Measurements from ENCODE around the gene SLC35F1. TPM values are rescaled to one million over a fixed set of nuclear protein-coding genes. Genes with fewer than 3 reads are reported as not detected.
A peak's percentile ranks its signal among the peaks of the same experiment; 100 is the strongest.
"Not testable (repeated sequence)": the region's sequence is repeated elsewhere in the genome, so short reads cannot be mapped to it uniquely, and the experiment has no call there.

SLC35F1 gene
- total RNA-seq, 1 donor from 2014 or later: not detected

- no peak for TF ChIP-seq CTCF (IDR thresholded peaks at IDR 0.05)
- Mint-ChIP-seq H3K4me3 (ENCODE audit: unreplicated experiment) (no peak overlapping the region), H3K36me3 (ENCODE audit: unreplicated experiment) (no peaks in the 10 kb centered on the region), H3K27ac (ENCODE audit: unreplicated experiment) (no peak overlapping the region), H3K9me3 (ENCODE audit: unreplicated experiment) (peaks cover 8% of the 10 kb centered on the region), H3K4me1 (ENCODE audit: unreplicated experiment) (no peaks in the 10 kb centered on the region), H3K27me3 (ENCODE audit: unreplicated experiment) (no peaks in the 10 kb centered on the region)
- no peak for DNase-seq (ENCODE audit: extremely low spot score, unreplicated experiment)
Measured at GRCh38 chr6:117961301-117961700, 54.2 kb downstream of the SLC35F1 start.

DNA sequence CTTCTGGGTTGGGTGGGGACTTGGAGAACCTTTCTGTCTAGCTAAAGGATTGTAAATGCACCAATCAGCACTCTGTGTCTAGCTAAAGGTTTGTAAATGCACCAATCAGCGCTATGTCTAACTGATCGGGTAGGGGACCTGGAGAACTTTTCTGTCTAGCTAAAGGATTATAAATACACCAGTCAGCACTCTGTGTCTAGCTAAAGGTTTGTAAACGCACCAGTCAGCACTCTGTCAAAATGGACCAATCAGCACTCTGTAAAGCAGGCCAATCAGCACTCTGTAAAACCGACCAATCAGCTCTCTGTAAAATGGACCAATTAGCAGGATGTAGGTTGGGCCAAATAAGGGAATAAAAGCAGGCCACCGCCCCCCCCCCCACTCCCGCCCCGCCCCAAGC lies 58.7 kb downstream of the SLC35F1 start:
- not testable (repeated sequence) for H3K4me3 Mint-ChIP-seq (ENCODE audit: unreplicated experiment); H3K4me1 Mint-ChIP-seq (ENCODE audit: unreplicated experiment); H3K36me3 Mint-ChIP-seq (ENCODE audit: unreplicated experiment); DNase-seq (ENCODE audit: extremely low spot score, unreplicated experiment); H3K27me3 Mint-ChIP-seq (ENCODE audit: unreplicated experiment); H3K27ac Mint-ChIP-seq (ENCODE audit: unreplicated experiment)
- peaks cover 14% of the 10 kb centered on the region for H3K9me3 Mint-ChIP-seq (ENCODE audit: unreplicated experiment)

DNA sequence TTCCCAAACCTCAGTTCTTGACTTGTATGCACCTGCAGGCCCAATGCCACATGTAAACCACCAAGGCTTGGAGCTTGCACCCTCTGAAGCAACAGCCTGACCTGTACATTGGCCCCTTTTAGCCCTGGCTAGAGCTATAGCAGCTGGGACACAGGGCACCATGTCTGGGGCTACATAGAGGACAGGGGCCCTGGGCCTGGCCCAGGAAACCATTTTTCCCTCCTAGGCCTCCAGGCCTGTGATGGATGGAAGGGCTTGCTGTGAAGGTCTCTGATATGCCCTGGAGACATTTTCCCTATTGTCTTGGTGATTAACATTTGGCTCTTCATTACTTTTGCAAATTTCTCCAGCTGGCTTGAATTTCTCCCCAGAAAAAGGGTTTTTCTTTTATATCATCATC lies 64.6 kb downstream of the SLC35F1 start:
- Mint-ChIP-seq H3K4me3 (ENCODE audit: unreplicated experiment) (no peak overlapping the region), H3K27me3 (ENCODE audit: unreplicated experiment) (no peaks in the 10 kb centered on the region), H3K27ac (ENCODE audit: unreplicated experiment) (no peak overlapping the region), H3K4me1 (ENCODE audit: unreplicated experiment) (no peaks in the 10 kb centered on the region), H3K36me3 (ENCODE audit: unreplicated experiment) (no peaks in the 10 kb centered on the region), H3K9me3 (ENCODE audit: unreplicated experiment) (peaks cover 6% of the 10 kb centered on the region)
- DNase-seq (ENCODE audit: extremely low spot score, unreplicated experiment): no peak
- TF ChIP-seq CTCF (IDR thresholded peaks at IDR 0.05): no peak

DNA sequence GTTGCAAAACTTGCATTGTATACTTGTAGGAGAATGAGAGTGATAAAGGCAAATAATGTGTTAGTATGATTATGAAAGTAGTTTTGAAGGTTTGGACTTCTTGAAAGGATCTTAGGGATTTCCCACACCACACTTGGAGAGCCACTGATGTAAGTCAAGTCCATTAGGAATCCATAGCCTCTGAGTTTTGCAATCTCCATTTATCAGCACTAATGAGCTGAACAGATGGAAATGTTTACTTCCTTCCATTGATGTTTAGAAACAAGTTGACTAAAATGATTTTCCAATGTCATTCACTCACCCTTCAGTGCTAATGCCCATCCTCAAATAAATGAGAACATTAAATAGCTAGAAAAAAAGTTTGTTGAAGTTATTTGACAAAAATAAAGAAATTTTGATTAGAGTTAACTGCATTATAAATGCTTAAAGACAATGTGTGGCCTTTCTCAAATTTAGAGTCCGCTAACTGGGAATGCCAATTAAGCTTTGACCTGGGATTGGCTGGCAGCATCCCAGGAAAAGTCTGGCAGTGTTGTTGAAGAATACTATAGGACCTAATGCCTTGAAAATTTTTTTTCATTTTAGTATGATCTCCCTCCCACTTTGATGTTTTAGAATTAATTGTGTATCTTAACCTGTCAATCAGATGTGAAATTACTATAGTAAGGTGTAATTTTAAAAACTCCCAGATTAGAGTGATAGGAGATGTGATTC lies 68.0 kb downstream of the SLC35F1 start:
- DNase-seq (ENCODE audit: extremely low spot score, unreplicated experiment): no peak
- TF ChIP-seq CTCF (IDR thresholded peaks at IDR 0.05): no peak
- Mint-ChIP-seq H3K9me3 (ENCODE audit: unreplicated experiment) (peaks cover 4% of the 10 kb centered on the region), H3K27me3 (ENCODE audit: unreplicated experiment) (peaks cover 11% of the 10 kb centered on the region), H3K36me3 (ENCODE audit: unreplicated experiment) (no peaks in the 10 kb centered on the region), H3K4me3 (ENCODE audit: unreplicated experiment) (no peak overlapping the region), H3K4me1 (ENCODE audit: unreplicated experiment) (no peaks in the 10 kb centered on the region), H3K27ac (ENCODE audit: unreplicated experiment) (no peak overlapping the region)

DNA sequence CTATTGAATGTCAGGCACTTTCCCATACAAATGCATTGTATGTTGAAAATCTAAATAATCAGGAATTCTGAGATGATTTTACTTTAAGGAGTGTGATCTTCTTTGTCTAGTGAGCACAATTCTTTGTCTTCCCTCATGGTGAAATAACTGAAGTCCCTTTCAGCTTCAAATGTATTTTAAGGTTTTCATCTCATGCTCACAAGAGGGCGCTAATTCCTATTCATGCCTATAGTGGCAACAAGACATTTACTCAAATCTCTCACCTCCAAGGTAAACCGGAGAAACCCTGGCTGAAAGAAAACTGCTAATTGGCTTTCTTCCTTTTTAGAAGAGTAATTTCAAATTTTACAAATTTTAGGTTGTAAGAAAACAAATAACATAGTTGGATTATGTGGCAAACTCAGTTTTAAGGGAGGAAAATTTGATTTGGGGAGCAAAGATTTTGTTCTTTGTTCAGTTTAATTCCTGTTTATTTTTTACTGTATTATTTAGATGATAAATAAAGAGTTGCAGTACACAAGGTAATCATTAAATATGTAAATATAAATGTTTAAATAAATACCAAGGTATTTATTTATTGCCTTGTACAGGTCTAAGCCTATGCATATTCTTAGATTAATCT lies 69.1 kb downstream of the SLC35F1 start:
- Mint-ChIP-seq H3K9me3 (ENCODE audit: unreplicated experiment) (no peaks in the 10 kb centered on the region), H3K36me3 (ENCODE audit: unreplicated experiment) (no peaks in the 10 kb centered on the region), H3K27me3 (ENCODE audit: unreplicated experiment) (peaks cover 16% of the 10 kb centered on the region), H3K4me3 (ENCODE audit: unreplicated experiment) (no peak overlapping the region), H3K4me1 (ENCODE audit: unreplicated experiment) (no peaks in the 10 kb centered on the region), H3K27ac (ENCODE audit: unreplicated experiment) (no peak overlapping the region)
- TF ChIP-seq CTCF (IDR thresholded peaks at IDR 0.05): peak; percentile 75
- DNase-seq (ENCODE audit: extremely low spot score, unreplicated experiment): no peak
